Astrocyte of the hippocampus (primary cell): Measurements from ENCODE around the gene PKNOX2.

Experiments used
- DNase-seq: peaks from one replicate; pipeline ENCODE4 v3.0.0; 2011; ENCODE audit warnings: low read depth, low spot score

PKNOX2 gene

GRCh38 chr11:125433454-125434121 is 269.0 kb downstream of the PKNOX2 start:
- DNase-seq, result peak; percentile 77

- DNase-seq, result no peak
These were observed 271.1 kb downstream of the PKNOX2 start for GRCh38 chr11:125435461-125436238.

GRCh38 chr11:125441648-125442410 is 277.3 kb downstream of the PKNOX2 start:
- DNase-seq, result peak; percentile 64

- no peak for DNase-seq
These were observed 278.4 kb downstream of the PKNOX2 start for GRCh38 chr11:125442946-125443345.

GRCh38 chr11:125443767-125444311 is 279.3 kb downstream of the PKNOX2 start:
- DNase-seq, result peak; percentile 30

GRCh38 chr11:125445731-125446130 is 281.2 kb downstream of the PKNOX2 start:
- DNase-seq, result no peak

GRCh38 chr11:125446279-125446678 is 281.7 kb downstream of the PKNOX2 start:
- DNase-seq, result no peak

- no peak for DNase-seq
These were observed 283.2 kb downstream of the PKNOX2 start for GRCh38 chr11:125447721-125448120.

- peak; percentile 86 for DNase-seq
These were observed 283.6 kb downstream of the PKNOX2 start for GRCh38 chr11:125448136-125448535.

- no peak for DNase-seq
These were observed 285.0 kb downstream of the PKNOX2 start for GRCh38 chr11:125449565-125449964.

- DNase-seq, result peak; percentile 79
These were observed 287.0 kb downstream of the PKNOX2 start for GRCh38 chr11:125451400-125452124.

GRCh38 chr11:125452125-125452470 is 287.5 kb downstream of the PKNOX2 start:
- no peak for DNase-seq

GRCh38 chr11:125454047-125454446 is 289.5 kb downstream of the PKNOX2 start:
- DNase-seq, result no peak

GRCh38 chr11:125455851-125456250 is 291.3 kb downstream of the PKNOX2 start:
- no peak for DNase-seq

GRCh38 chr11:125457814-125458343 is 293.3 kb downstream of the PKNOX2 start:
- peak; percentile 94 for DNase-seq

- no peak for DNase-seq
These were observed 295.7 kb downstream of the PKNOX2 start for GRCh38 chr11:125460275-125460674.

GRCh38 chr11:125463590-125464269 is 299.2 kb downstream of the PKNOX2 start:
- DNase-seq, result peak; percentile 34

GRCh38 chr11:125464270-125464662 is 299.7 kb downstream of the PKNOX2 start:
- DNase-seq, result peak; percentile 36

- DNase-seq, result no peak
These were observed 300.1 kb downstream of the PKNOX2 start for GRCh38 chr11:125464666-125465065.

GRCh38 chr11:125465255-125465654 is 300.7 kb downstream of the PKNOX2 start:
- DNase-seq, result no peak

- DNase-seq, result no peak
These were observed 301.1 kb downstream of the PKNOX2 start for GRCh38 chr11:125465701-125466100.
